Measurements from ENCODE around the gene ANO6.

GRCh38 chr12:45409966-45410365 lies 194.1 kb downstream of the ANO6 start:
- TF ChIP-seq, protein P1, sequence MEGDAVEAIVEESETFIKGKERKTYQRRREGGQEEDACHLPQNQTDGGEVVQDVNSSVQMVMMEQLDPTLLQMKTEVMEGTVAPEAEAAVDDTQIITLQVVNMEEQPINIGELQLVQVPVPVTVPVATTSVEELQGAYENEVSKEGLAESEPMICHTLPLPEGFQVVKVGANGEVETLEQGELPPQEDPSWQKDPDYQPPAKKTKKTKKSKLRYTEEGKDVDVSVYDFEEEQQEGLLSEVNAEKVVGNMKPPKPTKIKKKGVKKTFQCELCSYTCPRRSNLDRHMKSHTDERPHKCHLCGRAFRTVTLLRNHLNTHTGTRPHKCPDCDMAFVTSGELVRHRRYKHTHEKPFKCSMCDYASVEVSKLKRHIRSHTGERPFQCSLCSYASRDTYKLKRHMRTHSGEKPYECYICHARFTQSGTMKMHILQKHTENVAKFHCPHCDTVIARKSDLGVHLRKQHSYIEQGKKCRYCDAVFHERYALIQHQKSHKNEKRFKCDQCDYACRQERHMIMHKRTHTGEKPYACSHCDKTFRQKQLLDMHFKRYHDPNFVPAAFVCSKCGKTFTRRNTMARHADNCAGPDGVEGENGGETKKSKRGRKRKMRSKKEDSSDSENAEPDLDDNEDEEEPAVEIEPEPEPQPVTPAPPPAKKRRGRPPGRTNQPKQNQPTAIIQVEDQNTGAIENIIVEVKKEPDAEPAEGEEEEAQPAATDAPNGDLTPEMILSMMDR (conservative IDR thresholded peaks at IDR 0.05): no peak
- TF ChIP-seq EZH2 (IDR thresholded peaks at IDR 0.05; ENCODE audit: low read depth): no peak
